Upper lobe of left lung (tissue), 6 donors: Measurements from ENCODE around the gene SHC1. TPM values are rescaled to one million over a fixed set of nuclear protein-coding genes. Genes with fewer than 3 reads are reported as not detected.

Experiments
- ATAC-seq, 2 donors: fragments of 200-7000 bp; cut with Tn5 transposase; one replicate each; pipeline ENCODE4 v1.9.1; 2022; ENCODE audit warnings: mild to moderate bottlenecking in 2 of 2, moderate library complexity in 2 of 2; ENCODE audit not compliant: low FRiP score in 2 of 2
- DNase-seq, 2 donors: peaks; one replicate each; pipeline ENCODE4 v3.0.0-alpha.2; 2019 to 2020
- H3K27ac ChIP-seq, 4 donors: fragments of 200-600 bp; sonication (generic); one replicate each; pipeline ENCODE4 v1.5.1; 2016 to 2019
- H3K27me3 ChIP-seq, 4 donors: fragments of 200-600 bp; sonication (generic); one replicate each; pipeline ENCODE4 v1.5.1; 2017 to 2019
- H3K36me3 ChIP-seq, 4 donors: fragments of 200-600 bp; sonication (generic); one replicate each; pipeline ENCODE4 v1.5.1; 2016 to 2019
- H3K4me1 ChIP-seq, 4 donors: fragments of 200-600 bp; sonication (generic); one replicate each; pipeline ENCODE4 v1.5.1; 2018 to 2019
- H3K4me3 ChIP-seq, 4 donors: fragments of 200-600 bp; sonication (generic); one replicate each; pipeline ENCODE4 v1.5.1; 2017 to 2019; ENCODE audit warnings: mild to moderate bottlenecking in 2 of 4, moderate library complexity in 1 of 4
- H3K9me3 ChIP-seq, 4 donors: fragments of 200-600 bp; sonication (generic); one replicate each; pipeline ENCODE4 v1.5.1; 2018 to 2019
- CTCF ChIP-seq, 6 experiments: fragments of 450-650 bp in 4 of 6; fragments of 200-600 bp in 2 of 6; sonication (generic) in 2 of 6; IDR thresholded peaks; one replicate each; pipeline ENCODE4 v1.5.1; 2016 to 2019; ENCODE audit warnings: antibody characterized with exemption in 6 of 6
- EP300 ChIP-seq, 4 donors: sonication (generic); formaldehyde crosslinking; IDR thresholded peaks; one replicate each; pipeline ENCODE4 v1.5.1; 2017; ENCODE audit warnings: antibody characterized with exemption in 4 of 4, control low read depth in 2 of 4
- POLR2A ChIP-seq, 4 donors: fragments of 450-650 bp; IDR thresholded peaks; one replicate each; pipeline ENCODE4 v1.5.1; 2016 to 2017; ENCODE audit warnings: antibody characterized with exemption in 4 of 4, mild to moderate bottlenecking in 2 of 4
- POLR2AphosphoS5 ChIP-seq, 2 donors: sonication (generic); formaldehyde crosslinking; IDR thresholded peaks; one replicate each; pipeline ENCODE4 v1.5.1; 2017; ENCODE audit warnings: antibody characterized with exemption in 2 of 2
- WGBS, 2 donors: methylation state at CpG; one replicate each; pipeline ENCODE4 v1.1.5; 2017 to 2018; 5-methylcytosine and 5-hydroxymethylcytosine counted together
- total RNA-seq, 6 donors: library from RNA; depleted of rRNA in 4 of 6; stranded (reverse); fragments of >200 nt in 4 of 6; gene quantifications; one replicate each; pipeline versions ENCODE4 v1.1.0 to v1.2.1, GENCODE V29; 2016 to 2021
- donor health status: DM: no; HTN: no; CAD: no; lungs with moderate emphysema.
- donor health status: DM: no; HTN: yes; CAD: no; lungs with severe emphysema.

SHC1 gene
- total RNA-seq, 6 donors from 2014 or later, result 55.5 to 130 (median 69.1) TPM

- peak overlapping the region; percentile 93 to 100 (median 96) for H3K27ac ChIP-seq
- TF ChIP-seq POLR2AphosphoS5 (IDR thresholded peaks at IDR 0.05) (no peak), EP300 (IDR thresholded peaks at IDR 0.05) (no peak), CTCF (IDR thresholded peaks at IDR 0.05) (no peak), POLR2A (IDR thresholded peaks at IDR 0.05) (no peak)
- no peaks in the 10 kb centered on the region for H3K27me3 ChIP-seq
- peak overlapping the region; percentile 83 to 94 (median 92) for H3K4me3 ChIP-seq
- H3K36me3 ChIP-seq, result no peaks in the 10 kb centered on the region
- no peaks in the 10 kb centered on the region for H3K9me3 ChIP-seq
- 0% methylated on average over 9 to 11 of the region's 11 CpGs for WGBS, 2 donors
- no peak for ATAC-seq
- peaks cover 39 to 51% (median 43%) of the 10 kb centered on the region in 4 donors for H3K4me1 ChIP-seq
- DNase-seq, result no peak
Observed at GRCh38 chr1:155001425-155001674, 30.8 kb upstream of the SHC1 start.

DNA sequence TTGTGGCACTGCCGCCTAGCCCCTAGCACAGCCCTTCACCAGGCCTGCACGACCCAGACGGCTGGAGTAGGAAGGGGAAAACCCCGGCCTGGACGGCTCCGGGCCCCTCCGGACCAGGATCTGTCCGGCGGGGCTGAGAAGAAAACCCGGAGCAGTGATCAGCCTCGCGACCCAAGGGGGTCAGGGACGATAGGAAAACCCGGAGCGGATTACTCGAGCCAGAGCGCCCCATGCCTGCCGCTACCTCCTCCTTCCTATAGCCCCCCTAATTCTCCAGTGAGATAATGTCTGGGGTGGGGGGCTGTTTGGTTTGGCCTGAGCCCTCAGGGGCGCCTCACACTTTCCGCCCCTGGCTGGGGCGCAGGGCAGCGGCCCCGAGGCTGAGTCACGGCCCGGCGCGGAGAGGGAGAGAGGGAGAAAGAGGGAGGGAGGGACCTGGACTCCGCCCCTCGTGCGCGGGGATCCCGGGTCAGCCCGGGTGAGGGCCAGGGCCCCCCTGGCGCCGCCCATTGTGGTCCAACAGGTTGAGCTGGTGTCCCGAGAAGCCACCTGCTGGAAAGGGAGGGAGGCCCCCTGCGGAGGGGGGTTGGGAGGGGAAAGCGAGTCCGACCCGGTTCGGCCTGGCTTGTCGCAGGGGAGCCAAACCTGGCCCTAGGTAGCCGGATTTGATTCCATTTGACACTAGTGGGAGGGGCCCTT, 30.3 kb upstream of the SHC1 start:
- peak overlapping the region; percentile 93 to 100 (median 96) for H3K27ac ChIP-seq
- H3K36me3 ChIP-seq, result no peaks in the 10 kb centered on the region
- H3K4me3 ChIP-seq, result peak overlapping the region; percentile 83 to 94 (median 92)
- H3K27me3 ChIP-seq, result no peaks in the 10 kb centered on the region
- TF ChIP-seq CTCF (IDR thresholded peaks at IDR 0.05) (peak in 3 of 6 experiments; percentile 17 to 48 (median 33)), POLR2A (IDR thresholded peaks at IDR 0.05) (peak in 3 of 4 donors; percentile 56 to 94 (median 85)), EP300 (IDR thresholded peaks at IDR 0.05) (peak in 1 of 4 donors; percentile 68), POLR2AphosphoS5 (IDR thresholded peaks at IDR 0.05) (peak; percentile 62 to 84)
- peaks cover 34 to 46% (median 39%) of the 10 kb centered on the region in 4 donors for H3K4me1 ChIP-seq
- H3K9me3 ChIP-seq, result no peaks in the 10 kb centered on the region
- 0 to 1% methylated on average over 11 to 39 of the region's 43 CpGs for WGBS, 2 donors
- ATAC-seq (peak; percentile 80 to 88), DNase-seq (peak; percentile 95 to 96)

DNA sequence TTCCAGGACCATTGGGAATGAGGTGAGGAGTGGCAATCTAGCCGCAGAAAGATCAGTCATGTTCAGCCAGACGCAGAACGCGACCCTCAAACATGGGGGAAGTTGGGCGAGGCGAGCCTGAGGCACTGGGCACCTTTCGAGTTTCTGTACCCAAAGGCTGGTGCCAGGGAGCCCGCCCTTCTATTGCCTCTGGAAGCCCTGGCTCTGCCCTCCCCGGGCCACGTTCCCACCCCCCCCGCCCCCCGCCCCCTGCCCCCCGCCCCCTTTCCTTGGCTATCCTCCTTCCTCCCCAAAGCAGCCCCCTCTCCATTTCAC, 29.8 kb upstream of the SHC1 start:
- Histone ChIP-seq H3K36me3 (no peaks in the 10 kb centered on the region), H3K4me3 (peak overlapping the region; percentile 83 to 94 (median 92)), H3K27ac (peak overlapping the region; percentile 93 to 100 (median 96)), H3K9me3 (no peaks in the 10 kb centered on the region), H3K27me3 (no peaks in the 10 kb centered on the region), H3K4me1 (peaks cover 29 to 41% (median 35%) of the 10 kb centered on the region in 4 donors)
- TF ChIP-seq EP300 (IDR thresholded peaks at IDR 0.05) (no peak), POLR2A (IDR thresholded peaks at IDR 0.05) (no peak), CTCF (IDR thresholded peaks at IDR 0.05) (no peak), POLR2AphosphoS5 (IDR thresholded peaks at IDR 0.05) (no peak)
- ATAC-seq (no peak), DNase-seq (peak in 1 of 2 donors; percentile 67)
- WGBS, 2 donors, result 0 to 2% methylated on average over 1 to 13 of the region's 13 CpGs

DNA sequence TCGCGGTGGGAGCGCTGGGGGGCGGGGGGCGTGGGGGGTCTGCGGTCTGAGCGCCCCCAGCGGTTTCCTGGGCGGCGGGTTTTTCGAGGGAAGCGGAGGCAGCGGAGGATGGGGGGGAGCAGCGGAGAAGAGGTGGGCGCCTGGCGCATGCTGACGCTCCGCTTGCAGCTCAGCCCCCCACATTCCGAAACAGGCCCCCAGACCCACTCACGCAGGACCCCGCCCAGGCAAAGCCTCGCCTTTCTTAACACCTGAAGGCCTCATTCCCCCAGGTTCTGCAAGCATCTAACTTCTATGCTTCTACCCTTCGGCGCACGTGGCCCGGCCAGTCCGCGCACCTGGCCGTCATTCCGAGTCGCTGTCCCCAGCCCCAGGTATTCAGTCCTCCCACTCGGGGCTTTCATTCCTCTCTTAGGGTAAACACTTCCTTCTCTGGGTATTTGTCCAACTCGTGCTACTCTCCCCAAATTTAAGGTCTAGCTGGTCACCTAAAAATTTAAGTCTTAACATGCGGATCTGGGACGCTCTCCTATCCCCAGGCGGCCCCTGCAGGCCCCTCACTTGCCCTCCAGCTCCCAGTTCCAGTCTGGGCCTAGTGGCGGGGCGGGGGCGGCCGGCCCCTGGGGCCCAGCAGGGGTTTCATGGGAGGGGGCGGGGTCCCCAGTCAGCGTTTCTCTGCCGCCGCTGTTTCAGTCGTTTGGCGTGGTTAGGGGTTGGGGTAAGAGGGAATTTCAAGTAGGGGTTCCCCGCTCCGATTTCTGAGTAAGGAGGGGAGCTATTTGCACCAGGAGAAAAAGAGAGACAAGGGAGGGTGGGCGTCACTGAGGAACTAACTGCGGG, 29.2 kb upstream of the SHC1 start:
- H3K27ac ChIP-seq, result peak overlapping the region; percentile 93 to 100 (median 96)
- no peaks in the 10 kb centered on the region for H3K36me3 ChIP-seq
- peak in 1 of 2 donors; percentile 86 for DNase-seq
- H3K4me1 ChIP-seq, result peaks cover 23 to 35% (median 31%) of the 10 kb centered on the region in 4 donors
- peak overlapping the region; percentile 83 to 94 (median 92) for H3K4me3 ChIP-seq
- H3K9me3 ChIP-seq, result no peaks in the 10 kb centered on the region
- 2% methylated on average over 27 to 43 of the region's 50 CpGs for WGBS, 2 donors
- no peak for ATAC-seq
- H3K27me3 ChIP-seq, result no peaks in the 10 kb centered on the region
- no peak for TF ChIP-seq EP300 (IDR thresholded peaks at IDR 0.05)
- no peak for TF ChIP-seq CTCF (IDR thresholded peaks at IDR 0.05)
- TF ChIP-seq POLR2A (IDR thresholded peaks at IDR 0.05), result no peak
- no peak for TF ChIP-seq POLR2AphosphoS5 (IDR thresholded peaks at IDR 0.05)
